Measurements from ENCODE around the gene SRGAP3.

Gene SRGAP3

GRCh38 chr3:9137676-9138075, 111.8 kb downstream of the SRGAP3 start:
- DNase-seq: no peak

GRCh38 chr3:9136746-9137465, 112.5 kb downstream of the SRGAP3 start:
- no peak for DNase-seq

- DNase-seq: no peak
Measured at GRCh38 chr3:9135930-9136525, 113.4 kb downstream of the SRGAP3 start.

GRCh38 chr3:9135526-9135925, 113.9 kb downstream of the SRGAP3 start:
- DNase-seq: no peak

- no peak for DNase-seq
Measured at GRCh38 chr3:9133656-9134055, 115.8 kb downstream of the SRGAP3 start.

- DNase-seq: peak; percentile 16
Measured at GRCh38 chr3:9130345-9131305, 118.8 kb downstream of the SRGAP3 start.

- DNase-seq: no peak
Measured at GRCh38 chr3:9129365-9129764, 120.1 kb downstream of the SRGAP3 start.

GRCh38 chr3:9125278-9125951, 124.0 kb downstream of the SRGAP3 start:
- DNase-seq: no peak

GRCh38 chr3:9124730-9125129, 124.7 kb downstream of the SRGAP3 start:
- DNase-seq: no peak

GRCh38 chr3:9123840-9124239, 125.6 kb downstream of the SRGAP3 start:
- DNase-seq: no peak

- DNase-seq: no peak
Measured at GRCh38 chr3:9122732-9123364, 126.6 kb downstream of the SRGAP3 start.

GRCh38 chr3:9121366-9122001, 128.0 kb downstream of the SRGAP3 start:
- DNase-seq: no peak

GRCh38 chr3:9119331-9119730, 130.1 kb downstream of the SRGAP3 start:
- no peak for DNase-seq

GRCh38 chr3:9118222-9118621, 131.2 kb downstream of the SRGAP3 start:
- DNase-seq: no peak

- no peak for DNase-seq
Measured at GRCh38 chr3:9117220-9117619, 132.2 kb downstream of the SRGAP3 start.

GRCh38 chr3:9116336-9116735, 133.1 kb downstream of the SRGAP3 start:
- DNase-seq: no peak

- DNase-seq: no peak
Measured at GRCh38 chr3:9115336-9115735, 134.1 kb downstream of the SRGAP3 start.

GRCh38 chr3:9113040-9113439, 136.4 kb downstream of the SRGAP3 start:
- no peak for DNase-seq

GRCh38 chr3:9111866-9112265, 137.6 kb downstream of the SRGAP3 start:
- no peak for DNase-seq

- DNase-seq: no peak
Measured at GRCh38 chr3:9111417-9111816, 138.0 kb downstream of the SRGAP3 start.

GRCh38 chr3:9110802-9111201, 138.6 kb downstream of the SRGAP3 start:
- DNase-seq: no peak

GRCh38 chr3:9110316-9110715, 139.1 kb downstream of the SRGAP3 start:
- no peak for DNase-seq
